Uterus (tissue), 2 donors: ENCODE results near the gene GNAO1.

Experiments
- CTCF ChIP-seq, 4 experiments: fragments of 200-600 bp in 2 of 4; fragments of 450-650 bp in 2 of 4; sonication (generic) in 2 of 4; IDR thresholded peaks; one replicate each; pipeline ENCODE4 v1.5.1; 2016 to 2019; ENCODE audit warnings: antibody characterized with exemption in 4 of 4, mild to moderate bottlenecking in 2 of 4, moderate library complexity in 1 of 4
- POLR2A ChIP-seq, 2 donors: fragments of 450-650 bp; IDR thresholded peaks; one replicate each; pipeline ENCODE4 v1.6.1; 2016; ENCODE audit warnings: antibody characterized with exemption in 2 of 2, mild to moderate bottlenecking in 1 of 2, moderate library complexity in 1 of 2

- no peak for TF ChIP-seq CTCF (IDR thresholded peaks at IDR 0.05)
- no peak for TF ChIP-seq POLR2A (IDR thresholded peaks at IDR 0.05)
Observed at GRCh38 chr16:56329887-56330286, 138.6 kb downstream of the GNAO1 start.
